K562 (cell line): ENCODE results near the gene KLHL35. TPM values are rescaled to one million over a fixed set of nuclear protein-coding genes. Genes with fewer than 3 reads are reported as not detected.

Source experiments
- BMI1 ChIP-seq: fragments of 150-350 bp; IDR thresholded peaks from 2 replicates; pipeline ENCODE4 v1.6.1; 2014; ENCODE audit warnings: low read length
- CHCHD3 ChIP-seq: fragments of 250-450 bp; sonication (Bioruptor Pico); IDR thresholded peaks from 2 replicates; pipeline ENCODE4 v2.1.2; 2022; ENCODE audit warnings: mild to moderate bottlenecking
- DEAF1 ChIP-seq: fragments of 450-650 bp; formaldehyde crosslinking; IDR thresholded peaks from 2 replicates; pipeline ENCODE4 v1.4.0; 2020; ENCODE audit warnings: mild to moderate bottlenecking, moderate library complexity
- DLX4 ChIP-seq: fragments of 250-450 bp; sonication (Bioruptor Pico); IDR thresholded peaks from 2 replicates; pipeline ENCODE4 v1.6.1; 2021; ENCODE audit warnings: mild to moderate bottlenecking
- FOXA3 ChIP-seq, 2 experiments: fragments of 450-650 bp in 1 of 2; sonication (generic) in 1 of 2; formaldehyde crosslinking; IDR thresholded peaks in 1 of 2; conservative IDR thresholded peaks in 1 of 2; 2 replicates each; pipeline versions ENCODE4 v1.4.0 to v1.8.0; 2020 to 2022; ENCODE audit warnings: mild to moderate bottlenecking in 2 of 2, missing genetic modification reagents in 1 of 2
- HNRNPK ChIP-seq: fragments of 200-400 bp; formaldehyde crosslinking; IDR thresholded peaks from one replicate; pipeline ENCODE4 v1.6.1; 2018; ENCODE audit warnings: mild to moderate bottlenecking, low read depth, low read length; ENCODE audit not compliant: poor library complexity, severe bottlenecking
- KLF6 ChIP-seq: fragments of 250-450 bp; sonication (Bioruptor Pico); IDR thresholded peaks from 2 replicates; pipeline ENCODE4 v1.4.0; 2020; ENCODE audit warnings: mild to moderate bottlenecking, moderate library complexity, borderline replicate concordance
- MBD1 ChIP-seq: fragments of 250-450 bp; sonication (Bioruptor Pico); IDR thresholded peaks from 2 replicates; pipeline ENCODE4 v1.8.0; 2022; ENCODE audit warnings: inconsistent platforms
- NFATC3 ChIP-seq: fragments of 450-650 bp; IDR thresholded peaks from 2 replicates; pipeline ENCODE4 v1.6.1; 2017; ENCODE audit warnings: mild to moderate bottlenecking
- POU5F1 ChIP-seq: fragments of 150-350 bp; IDR thresholded peaks from 2 replicates; pipeline ENCODE4 v1.6.1; 2014; ENCODE audit warnings: borderline replicate concordance, low read length, low read depth, mild to moderate bottlenecking; ENCODE audit not compliant: partially characterized antibody
- RFX7 ChIP-seq: fragments of 250-450 bp; sonication (Bioruptor Pico); IDR thresholded peaks from 2 replicates; pipeline ENCODE4 v1.5.1; 2021; ENCODE audit warnings: mild to moderate bottlenecking
- TRIM25 ChIP-seq: fragments of 450-650 bp; IDR thresholded peaks from 2 replicates; pipeline ENCODE4 v1.7.0; 2016; ENCODE audit warnings: borderline replicate concordance
- UBTF ChIP-seq, 2 experiments: IDR thresholded peaks; 2 replicates each; pipeline ENCODE4 v1.6.1; 2012; ENCODE audit warnings: improper control_type of control experiment in 2 of 2, low read depth in 2 of 2, low read length in 2 of 2, borderline replicate concordance in 1 of 2
- ZNF133 ChIP-seq: fragments of 250-450 bp; sonication (Bioruptor Pico); IDR thresholded peaks from 2 replicates; pipeline ENCODE4 v1.4.0; 2020; ENCODE audit warnings: mild to moderate bottlenecking
- ZNF24 ChIP-seq: fragments of 450-650 bp; IDR thresholded peaks from 2 replicates; pipeline ENCODE4 v1.6.1; 2016
- ZNF395 ChIP-seq: fragments of 200-800 bp; sonication (Bioruptor generic); IDR thresholded peaks from 2 replicates; pipeline ENCODE4 v1.6.1; 2017; ENCODE audit warnings: missing genetic modification characterization, missing compliant biosample characterization
- polyA plus RNA-seq, 8 experiments: library from polyadenylated mRNA; depleted of rRNA in 4 of 8; stranded (reverse) in 5 of 8; unstranded in 3 of 8; fragments of >200 nt; fragmentation: Nextera tagmentation in 2 of 8; fragmentation: Illumina TruSeq in 1 of 8; extraction: Ambion mirVana in 2 of 8; extraction: Trizol in 1 of 8; gene quantifications; 2 replicates each; pipeline versions ENCODE4 v1.2.1 to v1.2.3, GENCODE V29; 2011 to 2014; ENCODE audit warnings: inconsistent platforms in 1 of 8, missing spikeins in 1 of 8
- total RNA-seq, 7 experiments: library from RNA; depleted of rRNA in 6 of 7; stranded (reverse); fragments of >200 nt in 6 of 7; fragmentation: Illumina TruSeq in 2 of 7; extraction: Trizol in 2 of 7; gene quantifications; 2 replicates each; pipeline versions ENCODE4 v1.2.1 to v1.2.3, GENCODE V29; 2011 to 2021; ENCODE audit warnings: low replicate concordance in 1 of 7
- TF ChIP-seq, protein P1 (sequence below): sonication (generic); formaldehyde crosslinking; IDR thresholded peaks from 2 replicates; pipeline ENCODE4 v1.9.0; 2022; ENCODE audit warnings: mild to moderate bottlenecking, missing genetic modification reagents

KLHL35 gene
- total and polyA plus RNA-seq, 9 of the 15 experiments (the other 6 are each of a cell fraction or from before 2014, with no cell fraction given): not detected

GRCh38 chr11:75384438-75385080 lies 48.4 kb downstream of the KLHL35 start (continued):
- TF ChIP-seq TRIM25: no peak
- TF ChIP-seq BMI1: no peak
- no peak for TF ChIP-seq NFATC3
- TF ChIP-seq CHCHD3 (CRISPR knock-in tag): no peak
- TF ChIP-seq POU5F1: no peak
- no peak for TF ChIP-seq FOXA3 (CRISPR knock-in tag; conservative IDR thresholded peaks at IDR 0.05 in 1 of 2, IDR thresholded peaks at IDR 0.05 in 1 of 2)
- no peak for TF ChIP-seq ZNF133 (CRISPR knock-in tag)
- TF ChIP-seq ZNF24: no peak
- no peak for TF ChIP-seq RFX7 (CRISPR knock-in tag)
- TF ChIP-seq DLX4 (CRISPR knock-in tag): no peak
- TF ChIP-seq DEAF1 (CRISPR knock-in tag): peak; percentile 98
- peak; percentile 92 for TF ChIP-seq MBD1 (CRISPR knock-in tag)
- TF ChIP-seq, protein P1, sequence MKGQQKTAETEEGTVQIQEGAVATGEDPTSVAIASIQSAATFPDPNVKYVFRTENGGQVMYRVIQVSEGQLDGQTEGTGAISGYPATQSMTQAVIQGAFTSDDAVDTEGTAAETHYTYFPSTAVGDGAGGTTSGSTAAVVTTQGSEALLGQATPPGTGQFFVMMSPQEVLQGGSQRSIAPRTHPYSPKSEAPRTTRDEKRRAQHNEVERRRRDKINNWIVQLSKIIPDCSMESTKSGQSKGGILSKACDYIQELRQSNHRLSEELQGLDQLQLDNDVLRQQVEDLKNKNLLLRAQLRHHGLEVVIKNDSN (CRISPR knock-in tag): no peak
- no peak for TF ChIP-seq HNRNPK
- no peak for TF ChIP-seq ZNF395 (CRISPR knock-in tag)
- TF ChIP-seq KLF6: no peak
- 0 out of 4 replicates have a peak, but pooled peaks of 1 of the 2 experiments have one; percentile 37 for TF ChIP-seq UBTF (IDR thresholded peaks at IDR 0.05; ENCODE audit: borderline replicate concordance in 1 of 2, low read depth in 2 of 2, low read length in 2 of 2)
